HEK293 (cell line): ENCODE data around the gene SYTL1.

ENCODE experiments used
- BCL11A ChIP-seq: fragments of 450-650 bp; formaldehyde crosslinking; IDR thresholded peaks from 2 replicates; pipeline ENCODE4 v1.5.1; 2016; ENCODE audit warnings: low read depth, missing biosample characterization, missing genetic modification characterization
- CTCF ChIP-seq: fragments of 450-650 bp; formaldehyde crosslinking; IDR thresholded peaks from 2 replicates; pipeline ENCODE4 v1.5.1; 2016; ENCODE audit warnings: missing biosample characterization, missing genetic modification characterization
- EGR2 ChIP-seq: fragments of 450-650 bp; formaldehyde crosslinking; IDR thresholded peaks from 2 replicates; pipeline ENCODE4 v1.5.1; 2016; ENCODE audit warnings: low read depth, missing biosample characterization, missing genetic modification characterization
- KLF1 ChIP-seq: fragments of 450-650 bp; formaldehyde crosslinking; IDR thresholded peaks from 2 replicates; pipeline ENCODE4 v1.5.1; 2016; ENCODE audit warnings: missing biosample characterization, missing genetic modification characterization
- KLF9 ChIP-seq: fragments of 450-650 bp; formaldehyde crosslinking; IDR thresholded peaks from 2 replicates; pipeline ENCODE4 v1.5.1; 2016; ENCODE audit warnings: missing biosample characterization, missing genetic modification characterization, low read depth
- SALL2 ChIP-seq: fragments of 450-650 bp; formaldehyde crosslinking; IDR thresholded peaks from 2 replicates; pipeline ENCODE4 v1.5.0; 2017; ENCODE audit warnings: missing biosample characterization, mild to moderate bottlenecking, missing genetic modification characterization, borderline replicate concordance
- ZBTB49 ChIP-seq: fragments of 450-650 bp; formaldehyde crosslinking; IDR thresholded peaks from 2 replicates; pipeline ENCODE4 v1.5.1; 2016; ENCODE audit warnings: missing biosample characterization, missing genetic modification characterization, low read depth
- ZBTB6 ChIP-seq: fragments of 450-650 bp; formaldehyde crosslinking; IDR thresholded peaks from 2 replicates; pipeline ENCODE4 v1.5.1; 2017; ENCODE audit warnings: missing biosample characterization, missing genetic modification characterization
- ZBTB8A ChIP-seq: fragments of 450-650 bp; formaldehyde crosslinking; IDR thresholded peaks from 2 replicates; pipeline ENCODE4 v1.5.1; 2016; ENCODE audit warnings: missing biosample characterization, missing genetic modification characterization
- ZEB2 ChIP-seq: fragments of 450-650 bp; formaldehyde crosslinking; IDR thresholded peaks from 2 replicates; pipeline ENCODE4 v1.5.1; 2016; ENCODE audit warnings: missing biosample characterization, missing genetic modification characterization
- ZFP3 ChIP-seq: fragments of 450-650 bp; formaldehyde crosslinking; IDR thresholded peaks from 2 replicates; pipeline ENCODE4 v1.5.1; 2016; ENCODE audit warnings: low read depth, missing biosample characterization, missing genetic modification characterization
- ZFP37 ChIP-seq: fragments of 450-650 bp; formaldehyde crosslinking; IDR thresholded peaks from 2 replicates; pipeline ENCODE4 v1.5.1; 2016; ENCODE audit warnings: missing biosample characterization, missing genetic modification characterization
- ZNF138 ChIP-seq: fragments of 450-650 bp; formaldehyde crosslinking; IDR thresholded peaks from 2 replicates; pipeline ENCODE4 v1.5.1; 2016; ENCODE audit warnings: missing biosample characterization, missing genetic modification characterization, borderline replicate concordance
- ZNF175 ChIP-seq: fragments of 450-650 bp; formaldehyde crosslinking; IDR thresholded peaks from 2 replicates; pipeline ENCODE4 v1.5.1; 2016; ENCODE audit warnings: missing biosample characterization, missing genetic modification characterization
- ZNF223 ChIP-seq: fragments of 450-650 bp; formaldehyde crosslinking; IDR thresholded peaks from 2 replicates; pipeline ENCODE4 v1.5.1; 2016; ENCODE audit warnings: missing biosample characterization, missing genetic modification characterization
- ZNF398 ChIP-seq: fragments of 450-650 bp; formaldehyde crosslinking; IDR thresholded peaks from 2 replicates; pipeline ENCODE4 v1.5.1; 2017; ENCODE audit warnings: missing biosample characterization, missing genetic modification characterization
- ZNF561 ChIP-seq: fragments of 450-650 bp; IDR thresholded peaks from 2 replicates; pipeline ENCODE4 v1.5.1; 2018; ENCODE audit warnings: missing biosample characterization, missing genetic modification characterization, borderline replicate concordance
- ZNF596 ChIP-seq: fragments of 450-650 bp; IDR thresholded peaks from 2 replicates; pipeline ENCODE4 v1.5.0; 2018; ENCODE audit warnings: missing biosample characterization, mild to moderate bottlenecking, missing genetic modification characterization, moderate library complexity
- ZNF600 ChIP-seq: fragments of 450-650 bp; formaldehyde crosslinking; IDR thresholded peaks from 2 replicates; pipeline ENCODE4 v1.5.1; 2016; ENCODE audit warnings: missing biosample characterization, missing genetic modification characterization
- ZNF621 ChIP-seq: fragments of 450-650 bp; formaldehyde crosslinking; IDR thresholded peaks from 2 replicates; pipeline ENCODE4 v1.5.1; 2017; ENCODE audit warnings: missing biosample characterization, missing genetic modification characterization
- ZNF639 ChIP-seq: fragments of 450-650 bp; formaldehyde crosslinking; IDR thresholded peaks from 2 replicates; pipeline ENCODE4 v1.5.1; 2016; ENCODE audit warnings: missing biosample characterization, missing genetic modification characterization
- ZNF701 ChIP-seq: fragments of 450-650 bp; formaldehyde crosslinking; IDR thresholded peaks from 2 replicates; pipeline ENCODE4 v1.5.1; 2016; ENCODE audit warnings: missing biosample characterization, missing genetic modification characterization
- ZNF704 ChIP-seq: fragments of 450-650 bp; formaldehyde crosslinking; IDR thresholded peaks from 2 replicates; pipeline ENCODE4 v1.5.1; 2016; ENCODE audit warnings: missing biosample characterization, missing genetic modification characterization
- ZNF768 ChIP-seq: fragments of 450-650 bp; formaldehyde crosslinking; IDR thresholded peaks from 2 replicates; pipeline ENCODE4 v1.5.1; 2018; ENCODE audit warnings: missing biosample characterization, mild to moderate bottlenecking, missing genetic modification characterization
- ZNF776 ChIP-seq: fragments of 450-650 bp; formaldehyde crosslinking; IDR thresholded peaks from 2 replicates; pipeline ENCODE4 v1.5.0; 2017; ENCODE audit warnings: missing biosample characterization, missing genetic modification characterization, borderline replicate concordance
- ZNF792 ChIP-seq: fragments of 450-650 bp; formaldehyde crosslinking; IDR thresholded peaks from 2 replicates; pipeline ENCODE4 v1.5.1; 2016; ENCODE audit warnings: missing biosample characterization, missing genetic modification characterization
- ZNF843 ChIP-seq: fragments of 450-650 bp; formaldehyde crosslinking; IDR thresholded peaks from 2 replicates; pipeline ENCODE4 v1.5.1; 2016; ENCODE audit warnings: missing biosample characterization, missing genetic modification characterization
- ZSCAN4 ChIP-seq: fragments of 450-650 bp; formaldehyde crosslinking; IDR thresholded peaks from 2 replicates; pipeline ENCODE4 v1.5.1; 2017; ENCODE audit warnings: missing biosample characterization, missing genetic modification characterization

SYTL1 gene

GRCh38 chr1:27348861-27349783 lies 7.3 kb downstream of the SYTL1 start (continued):
- TF ChIP-seq ZNF398 (peak; percentile 53; the same call in 1 of the 2 replicates), BCL11A (tag by site-specific recombination) (peak; percentile 100), ZNF223 (tag by site-specific recombination) (no peak), ZNF701 (no peak), ZNF138 (tag by site-specific recombination) (no peak), ZNF561 (tag by site-specific recombination) (peak; percentile 57; the same call in 1 of the 2 replicates), SALL2 (tag by site-specific recombination) (no peak), ZBTB49 (tag by site-specific recombination) (no peak), ZNF639 (0 out of 2 replicates have a peak, but pooled peaks have one; percentile 18), ZNF621 (tag by site-specific recombination) (no peak), KLF9 (tag by site-specific recombination) (0 out of 2 replicates have a peak, but pooled peaks have one; percentile 27), ZNF596 (no peak), ZFP37 (tag by site-specific recombination) (no peak), ZSCAN4 (tag by site-specific recombination) (no peak), ZNF792 (no peak), ZNF600 (peak; percentile 50; the same call in 1 of the 2 replicates), ZBTB6 (peak; percentile 77), ZNF776 (tag by site-specific recombination) (no peak), ZNF768 (tag by site-specific recombination) (no peak), ZNF704 (tag by site-specific recombination) (no peak), CTCF (tag by site-specific recombination) (no peak), EGR2 (tag by site-specific recombination) (no peak), KLF1 (0 out of 2 replicates have a peak, but pooled peaks have one; percentile 10), ZBTB8A (peak; percentile 47), ZFP3 (tag by site-specific recombination) (no peak), ZNF843 (tag by site-specific recombination) (0 out of 2 replicates have a peak, but pooled peaks have one; percentile 5), ZNF175 (tag by site-specific recombination) (no peak), ZEB2 (tag by site-specific recombination) (peak; percentile 48; the same call in 1 of the 2 replicates)
